Lower lobe of right lung (tissue), 2 donors: ENCODE measurements around the gene CLCF1. TPM values are rescaled to one million over a fixed set of nuclear protein-coding genes. Genes with fewer than 3 reads are reported as not detected.
"Not testable (repeated sequence)": the region's sequence is repeated elsewhere in the genome, so short reads cannot be mapped to it uniquely, and the experiment has no call there.

Source experiments
- ATAC-seq, 2 donors: fragments of 200-7000 bp; cut with Tn5 transposase; one replicate each; pipeline ENCODE4 v1.9.1; 2020 to 2022; ENCODE audit warnings: mild to moderate bottlenecking in 2 of 2, moderate library complexity in 2 of 2
- DNase-seq: peaks from one replicate; pipeline ENCODE4 v3.0.0-alpha.2; 2020
- H3K27ac ChIP-seq: fragments of 200-600 bp; one replicate; pipeline ENCODE4 v1.8.0; 2022
- H3K27me3 ChIP-seq: fragments of 200-600 bp; one replicate; pipeline ENCODE4 v1.8.0; 2022; ENCODE audit warnings: low read depth
- H3K36me3 ChIP-seq: fragments of 200-600 bp; one replicate; pipeline ENCODE4 v1.8.0; 2022; ENCODE audit warnings: mild to moderate bottlenecking
- H3K4me1 ChIP-seq: fragments of 200-600 bp; one replicate; pipeline ENCODE4 v1.8.0; 2022
- H3K4me3 ChIP-seq: fragments of 200-600 bp; one replicate; pipeline ENCODE4 v1.8.0; 2022; ENCODE audit warnings: mild to moderate bottlenecking
- H3K9me3 ChIP-seq: fragments of 200-600 bp; one replicate; pipeline ENCODE4 v1.8.0; 2022
- CTCF ChIP-seq: fragments of 200-600 bp; IDR thresholded peaks from one replicate; pipeline ENCODE4 v1.8.0; 2022; ENCODE audit warnings: antibody characterized with exemption, mild to moderate bottlenecking
- intact Hi-C: fragments of 100-400 bp; cut with DNase I; formaldehyde crosslinking; loops from one replicate; pipeline ENCODE4 v1.11.0; 2022
- total RNA-seq: library from RNA; stranded (reverse); fragmentation: NEBNext Ultra II Directional; extraction: Animal tissue kit (Norgen Biotek cat#: 25700); gene quantifications from one replicate; pipeline ENCODE4 v1.2.1, GENCODE V29; 2021
- donor health status: DM: no; HTN: yes; CAD: no; lungs with severe emphysema.

The CLCF1 gene
- total RNA-seq, 1 donor from 2014 or later: 3.7 TPM

GRCh38 chr11:67322049-67322448 is 51.3 kb downstream of the CLCF1 start:
- no peak for TF ChIP-seq CTCF
- no peak for DNase-seq

GRCh38 chr11:67321313-67321871 is 52.0 kb downstream of the CLCF1 start:
- DNase-seq (no peak), ATAC-seq (no peak)
- Histone ChIP-seq H3K36me3 (no peaks in the 10 kb centered on the region), H3K27me3 (no peaks in the 10 kb centered on the region), H3K4me1 (peaks cover 15% of the 10 kb centered on the region), H3K9me3 (no peaks in the 10 kb centered on the region), H3K27ac (no peak overlapping the region), H3K4me3 (no peak overlapping the region)
- intact Hi-C loops: no loop called here
- TF ChIP-seq CTCF: no peak

More at GRCh38 chr11:67322049-67322448, 51.3 kb downstream of the CLCF1 start:
- ATAC-seq: no peak
- no peaks in the 10 kb centered on the region for H3K9me3 ChIP-seq
- H3K36me3 ChIP-seq: no peaks in the 10 kb centered on the region
- H3K27ac ChIP-seq: no peak overlapping the region
- no peak overlapping the region for H3K4me3 ChIP-seq
- H3K27me3 ChIP-seq: no peaks in the 10 kb centered on the region
- H3K4me1 ChIP-seq: peaks cover 12% of the 10 kb centered on the region
- intact Hi-C loops: no loop called here

- H3K27me3 ChIP-seq: no peaks in the 10 kb centered on the region
- intact Hi-C loops: no loop called here
- TF ChIP-seq CTCF: no peak
- H3K27ac ChIP-seq: no peak overlapping the region
- H3K4me3 ChIP-seq: no peak overlapping the region
- ATAC-seq (no peak), DNase-seq (no peak)
- no peaks in the 10 kb centered on the region for H3K9me3 ChIP-seq
- peaks cover 17% of the 10 kb centered on the region for H3K4me1 ChIP-seq
- no peaks in the 10 kb centered on the region for H3K36me3 ChIP-seq
These were observed 52.7 kb downstream of the CLCF1 start for GRCh38 chr11:67320691-67321090.

GRCh38 chr11:67320011-67320410 is 53.4 kb downstream of the CLCF1 start:
- ATAC-seq: no peak
- H3K27ac ChIP-seq: no peak overlapping the region
- H3K9me3 ChIP-seq: no peaks in the 10 kb centered on the region
- intact Hi-C loops: no loop called here
- no peak for TF ChIP-seq CTCF
- no peaks in the 10 kb centered on the region for H3K27me3 ChIP-seq
- H3K4me3 ChIP-seq: no peak overlapping the region
- no peak for DNase-seq
- peaks cover 17% of the 10 kb centered on the region for H3K4me1 ChIP-seq
- no peaks in the 10 kb centered on the region for H3K36me3 ChIP-seq

GRCh38 chr11:67318876-67319275 is 54.5 kb downstream of the CLCF1 start:
- intact Hi-C loops: loop anchor here (10.0 kb wide), 1 partner anchor 54 kb away; the partner anchor contains the start of gene GRK2
- Histone ChIP-seq H3K4me1 (peaks cover 17% of the 10 kb centered on the region), H3K4me3 (peak overlapping the region; percentile 95)
- not testable (repeated sequence) for H3K36me3 ChIP-seq, H3K27me3 ChIP-seq, H3K27ac ChIP-seq, ATAC-seq, DNase-seq, H3K9me3 ChIP-seq

DNA sequence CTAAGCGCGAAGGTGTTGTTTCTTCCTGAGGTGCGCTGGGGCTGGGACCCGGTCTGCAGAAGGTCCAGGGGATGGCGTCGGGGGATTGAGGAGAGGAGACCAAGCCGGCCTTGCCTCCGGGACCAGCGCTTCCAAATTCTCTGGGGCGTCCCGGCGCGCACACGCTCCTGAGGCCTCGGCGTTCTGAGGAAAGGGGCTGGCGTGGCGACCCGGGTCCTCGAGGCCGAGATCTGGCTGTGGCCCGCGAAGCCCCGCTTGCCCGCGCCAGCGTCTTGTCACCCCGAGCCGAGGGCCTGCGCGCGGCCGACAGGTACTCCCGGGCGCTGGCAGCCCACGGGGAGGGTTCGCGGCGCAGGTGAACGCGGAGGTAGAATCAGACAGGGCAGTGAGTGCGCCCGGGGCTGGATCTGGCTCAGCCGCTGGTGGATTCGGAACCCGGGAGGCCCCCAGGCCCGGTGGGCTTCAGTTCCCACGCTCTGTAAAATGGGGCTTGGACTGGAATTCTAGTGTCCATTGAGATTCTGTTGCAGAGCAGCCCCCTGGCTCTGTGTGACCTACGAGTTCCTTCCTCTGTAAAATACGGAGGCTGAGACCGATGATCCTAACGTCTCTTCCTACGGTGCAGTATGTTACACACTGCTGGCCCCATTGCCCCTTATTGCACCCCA is 55.4 kb downstream of the CLCF1 start:
- H3K27ac ChIP-seq: peak overlapping the region; percentile 96
- H3K27me3 ChIP-seq: no peaks in the 10 kb centered on the region
- H3K9me3 ChIP-seq: no peaks in the 10 kb centered on the region
- TF ChIP-seq CTCF: no peak
- peak; percentile 71 for DNase-seq
- intact Hi-C loops: loop anchor here (10.0 kb wide), 1 partner anchor 53 kb away; the partner anchor contains the start of gene GRK2
- H3K4me3 ChIP-seq: peak overlapping the region; percentile 95
- peaks cover 23% of the 10 kb centered on the region for H3K4me1 ChIP-seq
- peak; percentile 51 to 69 for ATAC-seq
- H3K36me3 ChIP-seq: no peaks in the 10 kb centered on the region
